Superior temporal gyrus (tissue), 1 donor: ENCODE data around the gene PACS2.
A peak's percentile ranks its signal among the peaks of the same experiment; 100 is the strongest.

Experiments used
- DNase-seq: peaks from one replicate; pipeline ENCODE4 v3.0.0-alpha.2; 2016; ENCODE audit errors: extremely low spot score

PACS2 gene

DNA sequence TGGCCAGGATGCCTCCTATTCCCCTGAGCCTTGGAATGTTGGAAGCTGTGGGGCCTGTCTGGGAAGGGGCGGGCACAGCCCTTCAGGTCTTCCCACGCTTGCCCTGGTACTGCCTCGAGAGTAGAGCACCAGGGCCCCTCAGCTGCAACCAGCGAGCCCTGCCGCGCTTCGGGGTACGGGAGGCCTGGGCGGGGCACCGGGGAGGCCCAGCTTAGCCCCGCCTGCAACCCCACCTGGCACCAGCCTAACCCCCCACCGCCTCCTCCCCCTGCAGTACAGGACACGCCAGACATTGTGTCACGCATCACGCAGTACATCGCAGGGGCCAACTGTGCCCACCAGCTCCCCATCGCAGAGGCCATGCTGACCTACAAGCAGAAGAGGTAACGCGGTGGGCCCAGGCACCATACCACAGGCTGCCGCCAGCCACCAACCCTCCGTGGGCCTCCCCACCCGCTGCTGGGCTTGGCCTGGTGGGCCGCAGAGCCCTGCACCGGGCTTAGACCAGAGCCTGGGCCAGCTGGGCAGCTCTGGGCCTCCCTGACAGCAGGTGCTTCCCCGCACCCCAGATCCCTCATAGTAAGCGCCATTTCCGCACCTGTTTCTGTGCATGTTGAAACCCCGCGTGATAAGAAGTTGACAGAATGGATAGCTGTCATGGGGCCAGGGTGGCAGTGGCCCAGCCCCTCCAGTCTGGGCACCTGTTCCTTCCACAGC is 70.2 kb downstream of the PACS2 start:
- DNase-seq: no peak

DNA sequence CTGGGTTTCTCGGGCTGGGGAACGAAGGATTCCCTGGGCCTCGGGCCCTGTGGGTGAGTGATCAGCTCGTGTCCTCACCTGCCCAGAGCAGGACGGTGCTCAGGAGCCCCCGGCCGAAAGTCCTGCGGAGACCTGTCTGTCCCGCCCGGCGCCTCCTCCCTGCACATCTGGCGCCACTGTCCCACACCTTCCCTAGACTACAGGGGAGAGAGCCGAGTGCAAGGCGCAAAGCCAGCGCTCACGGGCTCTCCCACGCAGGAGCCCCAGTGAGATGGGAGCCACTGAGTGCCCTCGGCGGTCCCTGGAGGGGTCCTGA is 70.7 kb downstream of the PACS2 start:
- no peak for DNase-seq

DNA sequence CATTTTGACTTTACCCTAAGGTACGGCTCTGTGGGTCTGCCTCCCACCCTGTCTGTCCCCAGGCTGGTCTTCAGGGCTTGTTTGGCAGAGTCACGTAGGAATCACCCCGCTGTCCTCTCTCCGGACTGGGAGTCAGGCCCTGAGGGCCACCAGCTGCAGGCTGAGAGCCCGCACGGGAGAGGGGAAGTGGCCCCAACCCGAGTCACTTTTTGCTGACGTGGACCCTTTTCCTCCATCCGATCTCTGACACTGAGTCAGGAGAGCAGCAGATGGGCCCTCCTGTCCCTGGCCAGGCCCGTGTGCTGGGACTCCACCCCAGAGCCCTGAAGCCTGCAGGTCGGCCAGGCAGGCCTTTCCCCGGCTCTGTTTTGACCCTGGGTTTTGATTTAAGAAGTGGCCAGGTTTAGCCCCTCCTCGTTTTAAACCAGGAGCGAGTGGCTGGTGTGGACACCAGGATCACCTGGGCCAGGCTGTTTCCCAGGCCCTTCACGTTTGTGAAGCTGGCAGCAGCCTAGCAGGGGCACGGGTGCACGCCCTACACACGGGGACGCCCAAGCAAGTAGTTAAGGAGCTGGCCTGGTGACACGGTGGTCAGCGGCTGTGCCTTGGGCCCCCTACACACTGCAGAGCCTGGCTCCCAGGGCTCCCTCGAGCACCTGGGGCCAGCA is 71.3 kb downstream of the PACS2 start:
- no peak for DNase-seq

DNA sequence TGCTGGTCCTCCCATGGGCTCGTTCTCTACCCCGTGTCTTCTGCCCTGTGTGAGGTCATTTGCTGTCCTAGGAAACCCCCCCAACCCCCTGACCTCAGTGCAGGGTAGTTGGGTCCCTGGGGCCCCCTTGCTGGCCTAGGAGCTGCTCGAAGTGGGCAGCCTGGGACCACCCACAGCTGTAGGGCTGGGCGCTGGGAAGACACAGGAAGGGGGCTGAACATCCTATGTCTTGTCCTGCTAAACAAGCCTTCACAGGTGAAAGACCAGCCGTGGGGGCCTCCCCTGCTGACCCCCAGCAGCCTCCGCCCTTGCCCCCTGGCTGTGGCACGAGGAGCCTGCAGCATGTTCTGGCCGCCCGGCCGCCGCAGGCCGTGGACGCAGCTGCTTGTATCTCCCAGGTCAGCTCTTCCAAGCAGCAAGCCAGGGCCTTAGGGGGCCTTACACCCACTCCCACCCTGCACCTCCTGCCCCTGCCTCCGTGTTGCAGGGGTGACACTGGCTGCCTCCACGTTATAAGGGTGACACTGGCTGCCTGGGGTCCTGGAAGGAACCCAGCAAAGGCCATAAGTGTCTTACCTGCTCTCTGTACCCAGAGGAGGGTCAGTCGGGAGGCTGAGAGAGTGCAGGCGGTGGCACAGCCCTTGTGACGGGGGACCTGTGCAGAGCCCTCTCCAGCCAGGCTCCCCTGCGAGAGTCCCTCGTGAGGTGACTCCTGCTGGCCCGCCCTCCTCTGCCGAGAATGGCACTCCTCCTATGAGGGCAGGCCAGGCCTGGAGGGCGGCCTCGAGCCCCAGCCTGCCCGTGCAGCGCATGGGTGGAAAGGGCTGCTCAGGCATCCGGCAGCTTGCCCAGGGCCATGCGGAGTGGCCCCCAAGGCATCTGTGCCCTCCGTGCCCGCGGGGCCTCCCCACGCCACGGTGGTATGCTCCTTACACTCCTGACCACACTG is 72.3 kb downstream of the PACS2 start:
- no peak for DNase-seq

DNA sequence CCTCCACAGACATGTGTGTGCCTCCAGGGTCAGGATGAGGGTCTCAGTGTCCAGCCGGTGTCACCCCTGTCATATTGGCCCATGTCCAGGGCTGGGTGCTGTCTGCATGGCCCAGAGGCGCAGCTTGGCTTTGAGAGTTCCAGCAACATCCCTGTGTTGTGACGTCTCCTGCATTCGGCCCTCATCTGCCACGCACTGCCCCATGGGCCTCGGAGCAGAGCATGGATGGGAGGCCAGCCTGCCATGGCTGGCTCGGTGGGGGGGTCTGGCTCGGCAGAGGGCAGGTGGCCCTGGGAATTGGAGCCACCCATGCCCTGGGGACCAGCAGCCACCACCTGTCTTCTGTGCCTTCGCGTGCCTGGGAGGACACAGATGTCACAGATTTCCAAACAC is 73.0 kb downstream of the PACS2 start:
- no peak for DNase-seq

DNA sequence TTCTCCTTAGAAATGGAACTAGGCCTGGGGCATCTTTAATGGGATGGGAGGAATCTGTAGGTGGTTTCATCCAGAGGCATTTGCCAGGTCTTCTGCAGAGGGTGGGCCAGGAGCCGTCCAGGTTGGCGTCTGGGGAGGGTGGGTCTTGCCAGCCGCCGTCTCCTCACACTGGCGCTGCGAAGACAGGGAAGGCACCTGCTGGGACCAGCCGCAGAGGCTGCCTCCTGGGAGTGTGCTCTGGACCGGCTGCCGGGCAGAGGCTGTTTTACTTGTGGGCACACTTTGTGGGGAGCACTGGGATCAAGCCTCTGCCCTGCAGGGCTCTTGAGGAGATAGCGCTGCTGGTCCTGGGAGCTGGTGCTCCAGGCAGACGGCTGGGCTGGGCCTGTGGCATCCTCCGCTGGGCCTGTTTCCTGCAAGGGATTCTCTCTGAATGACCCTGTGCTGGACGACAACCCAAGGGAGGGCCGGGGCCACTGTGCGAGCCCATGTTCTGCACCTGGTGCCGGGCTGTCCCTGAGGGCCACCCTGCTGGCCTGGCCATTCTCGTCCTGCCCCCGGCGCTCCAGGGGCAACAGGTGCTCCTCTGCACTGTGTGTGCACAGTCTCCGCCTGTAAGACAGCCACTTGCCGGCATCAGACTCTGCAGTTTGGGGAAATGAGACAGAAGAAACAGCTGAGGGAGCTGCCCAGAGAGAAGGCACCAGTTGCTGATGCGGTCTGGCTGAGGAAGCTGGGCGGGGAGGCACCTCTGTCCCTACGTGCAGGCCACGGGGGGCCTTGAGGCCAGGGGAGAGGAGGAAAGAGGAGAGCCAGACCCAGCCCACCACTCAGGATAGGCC is 73.8 kb downstream of the PACS2 start:
- no peak for DNase-seq

DNA sequence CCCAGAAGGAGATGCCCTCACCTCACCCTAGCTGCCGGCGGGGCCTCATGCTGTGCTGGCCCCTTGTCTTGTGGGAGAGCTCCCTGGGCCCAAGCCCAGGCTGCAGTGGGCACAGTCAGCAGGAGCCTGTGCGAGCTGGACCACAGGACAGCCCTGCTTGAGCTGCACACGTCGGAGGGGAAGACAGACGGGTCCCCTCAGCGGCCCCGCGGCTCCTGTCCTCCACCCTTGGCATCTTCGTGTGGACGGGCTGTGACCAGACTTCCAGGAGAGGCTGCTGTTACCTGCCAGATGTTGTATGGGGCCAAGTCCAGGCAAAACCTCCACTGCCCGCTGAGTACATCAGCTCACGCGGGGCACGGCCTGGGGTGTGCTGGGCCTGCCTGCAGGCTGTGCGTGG is 74.4 kb downstream of the PACS2 start:
- no peak for DNase-seq

DNA sequence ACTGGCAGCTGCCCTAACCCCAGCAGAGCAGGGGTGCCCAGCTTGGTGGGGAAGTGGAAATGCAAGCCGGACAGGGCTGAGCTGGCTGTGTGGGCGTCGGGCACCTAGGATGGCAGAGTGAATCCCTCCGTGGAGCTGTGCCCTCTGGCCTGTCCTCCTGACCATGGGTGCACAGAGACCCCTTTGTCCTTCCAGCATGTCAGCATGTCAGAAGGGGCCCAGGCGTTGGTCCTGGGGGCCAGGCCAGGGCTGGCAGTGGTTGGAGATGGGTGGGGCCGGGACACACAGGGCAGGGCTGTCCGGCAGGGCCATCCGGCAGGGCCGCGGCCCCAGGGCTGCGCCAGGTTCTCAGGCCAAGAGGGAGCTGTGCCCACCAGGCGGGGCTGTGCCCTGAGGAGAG is 75.0 kb downstream of the PACS2 start:
- no peak for DNase-seq

DNA sequence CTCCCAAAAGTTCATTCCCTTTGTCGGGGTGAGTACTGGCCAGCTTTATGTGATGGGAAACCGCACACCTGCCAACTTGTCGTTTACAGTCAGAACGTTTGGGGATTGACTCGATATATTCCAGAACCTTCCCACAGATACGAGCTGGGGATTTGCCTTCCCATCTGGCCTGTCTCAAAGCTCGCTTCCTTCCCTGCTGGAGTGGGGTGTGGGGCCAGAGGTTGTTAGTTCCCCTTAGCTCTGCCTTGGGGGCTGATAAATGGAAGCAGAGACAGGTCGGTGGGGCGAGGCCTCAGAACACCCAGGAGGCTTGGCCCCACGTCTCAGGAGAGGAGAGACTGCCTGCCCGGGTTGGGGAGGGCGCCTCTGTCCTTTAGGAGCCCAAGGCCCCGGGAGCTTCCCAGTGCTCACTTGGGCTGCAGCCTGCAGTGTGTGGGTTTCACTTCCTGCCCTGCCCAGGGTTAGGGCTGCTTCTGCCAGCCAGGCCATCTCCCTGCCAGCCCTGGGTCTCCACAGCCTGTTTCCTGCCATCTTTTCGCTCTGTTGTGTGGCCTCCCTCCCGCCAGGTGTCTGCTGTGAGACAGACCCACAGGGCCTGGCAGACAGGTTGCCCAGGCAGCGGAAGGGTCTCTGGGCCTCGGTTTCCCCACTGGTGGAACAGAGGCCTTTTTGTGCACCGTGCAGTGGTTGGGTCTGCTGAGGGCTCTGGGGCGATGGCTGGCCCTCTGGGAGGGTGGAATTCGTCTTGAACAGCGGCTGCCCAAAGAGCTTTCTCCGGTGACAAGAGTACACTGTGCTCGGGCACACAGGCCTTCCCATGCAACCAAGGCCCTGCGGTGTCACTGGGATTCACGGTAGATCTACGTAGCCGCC is 75.7 kb downstream of the PACS2 start:
- no peak for DNase-seq

DNA sequence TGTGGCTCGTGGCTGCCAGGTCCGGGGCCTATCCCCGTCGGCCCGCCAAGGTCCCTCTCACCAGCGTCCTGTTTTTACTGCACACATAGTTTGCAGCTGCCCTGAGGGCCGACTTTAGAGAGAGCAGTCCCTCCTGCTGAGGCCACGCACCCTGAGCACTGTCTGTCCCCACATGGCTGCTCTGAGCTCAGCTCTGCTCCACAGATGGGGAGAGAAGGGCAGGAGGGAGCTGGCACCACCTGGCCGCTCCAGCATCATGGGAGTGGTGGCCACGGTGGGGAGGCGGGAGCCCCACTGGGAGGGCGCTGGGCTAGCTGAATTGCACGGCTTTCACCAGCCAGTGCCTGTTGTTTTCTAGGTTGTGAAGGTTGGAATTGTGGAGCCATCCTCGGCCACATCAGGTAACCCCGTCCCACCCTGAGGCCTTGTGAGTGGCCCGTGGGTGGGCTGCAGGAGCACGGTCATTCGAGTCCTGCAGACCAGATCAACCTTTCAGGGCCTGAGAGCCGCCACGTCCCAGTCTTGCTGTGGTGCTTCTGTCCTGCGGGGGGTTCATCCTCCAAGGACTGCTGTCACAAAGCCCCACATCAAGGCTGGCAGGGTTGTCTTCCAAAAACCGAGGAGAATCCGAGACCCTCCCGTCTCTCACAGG is 76.4 kb downstream of the PACS2 start:
- no peak for DNase-seq

DNA sequence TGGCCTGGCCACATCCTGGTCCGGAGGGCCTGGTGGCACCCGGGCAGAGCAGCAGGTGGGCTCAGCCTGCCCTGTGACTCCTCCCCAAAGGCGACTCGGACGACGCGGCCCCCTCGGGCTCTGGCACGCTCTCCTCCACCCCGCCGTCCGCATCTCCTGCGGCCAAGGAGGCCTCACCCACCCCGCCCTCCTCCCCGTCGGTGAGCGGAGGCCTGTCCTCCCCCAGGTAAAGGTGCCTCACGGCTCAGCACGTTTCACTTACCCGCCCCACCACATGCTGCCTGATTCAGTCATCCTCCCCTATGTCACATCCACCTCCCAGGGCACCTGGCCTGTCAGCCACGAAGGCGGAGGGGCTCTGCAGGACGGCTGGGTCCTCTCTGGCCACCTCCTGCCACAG is 77.0 kb downstream of the PACS2 start:
- no peak for DNase-seq

DNA sequence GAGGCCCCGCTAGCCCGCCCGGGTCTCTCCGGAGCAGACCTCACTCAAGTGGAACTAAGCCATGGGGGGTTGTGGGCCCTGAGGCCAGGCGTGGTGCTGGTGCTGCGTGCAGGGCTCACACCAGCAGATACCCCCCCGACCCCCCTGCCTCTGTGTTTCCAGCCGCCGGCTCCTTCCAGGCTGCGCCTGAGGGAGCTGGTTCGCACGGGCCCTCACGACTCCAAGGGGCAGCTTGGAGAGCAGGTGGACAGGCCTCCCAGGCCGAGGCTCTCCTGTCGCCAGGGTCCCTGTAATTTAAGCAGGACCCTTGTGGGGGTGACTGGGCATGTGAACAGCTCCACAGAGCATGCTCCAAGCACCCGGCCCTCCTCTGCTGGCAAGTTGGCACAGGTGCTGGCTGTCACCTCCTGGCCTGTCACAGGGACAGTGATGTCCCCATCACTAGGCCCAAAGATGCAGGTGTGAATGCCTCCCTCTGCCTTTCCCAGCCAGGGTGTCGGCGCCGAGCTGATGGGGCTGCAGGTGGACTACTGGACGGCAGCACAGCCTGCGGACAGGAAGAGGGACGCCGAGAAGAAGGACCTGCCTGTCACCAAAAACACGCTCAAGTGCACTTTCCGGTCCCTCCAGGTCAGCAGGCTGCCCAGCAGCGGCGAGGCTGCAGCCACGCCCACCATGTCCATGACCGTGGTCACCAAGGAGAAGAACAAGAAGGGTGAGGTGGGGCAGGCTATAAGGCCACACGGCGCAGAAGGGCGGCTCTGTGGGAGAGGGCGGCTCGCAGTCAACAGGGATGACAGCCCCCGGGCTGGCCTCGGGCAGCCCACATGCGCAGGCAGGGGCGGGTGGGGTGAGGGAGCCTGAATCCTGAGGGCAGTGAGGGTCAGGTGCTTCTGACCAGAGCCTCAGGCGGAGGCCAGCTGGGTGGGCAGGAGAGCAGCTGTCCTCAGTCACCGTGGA is 77.9 kb downstream of the PACS2 start:
- DNase-seq: no peak

DNA sequence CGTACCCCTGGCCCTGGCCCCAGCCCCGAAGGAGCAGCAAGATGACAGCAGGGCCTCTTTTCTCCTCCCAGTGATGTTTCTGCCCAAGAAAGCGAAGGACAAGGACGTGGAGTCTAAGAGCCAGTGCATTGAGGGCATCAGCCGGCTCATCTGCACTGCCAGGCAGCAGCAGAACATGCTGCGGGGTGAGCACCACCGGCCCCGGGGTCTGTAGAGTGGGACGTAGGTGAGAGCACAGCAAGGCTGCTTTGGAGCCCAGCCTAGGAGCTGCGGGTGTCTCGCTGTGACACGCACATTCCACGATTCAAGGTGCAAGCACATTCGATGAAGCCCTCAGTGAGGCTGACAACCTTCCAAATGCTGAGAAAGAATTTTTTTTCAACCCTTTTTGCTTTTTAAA is 78.6 kb downstream of the PACS2 start:
- DNase-seq: no peak

DNA sequence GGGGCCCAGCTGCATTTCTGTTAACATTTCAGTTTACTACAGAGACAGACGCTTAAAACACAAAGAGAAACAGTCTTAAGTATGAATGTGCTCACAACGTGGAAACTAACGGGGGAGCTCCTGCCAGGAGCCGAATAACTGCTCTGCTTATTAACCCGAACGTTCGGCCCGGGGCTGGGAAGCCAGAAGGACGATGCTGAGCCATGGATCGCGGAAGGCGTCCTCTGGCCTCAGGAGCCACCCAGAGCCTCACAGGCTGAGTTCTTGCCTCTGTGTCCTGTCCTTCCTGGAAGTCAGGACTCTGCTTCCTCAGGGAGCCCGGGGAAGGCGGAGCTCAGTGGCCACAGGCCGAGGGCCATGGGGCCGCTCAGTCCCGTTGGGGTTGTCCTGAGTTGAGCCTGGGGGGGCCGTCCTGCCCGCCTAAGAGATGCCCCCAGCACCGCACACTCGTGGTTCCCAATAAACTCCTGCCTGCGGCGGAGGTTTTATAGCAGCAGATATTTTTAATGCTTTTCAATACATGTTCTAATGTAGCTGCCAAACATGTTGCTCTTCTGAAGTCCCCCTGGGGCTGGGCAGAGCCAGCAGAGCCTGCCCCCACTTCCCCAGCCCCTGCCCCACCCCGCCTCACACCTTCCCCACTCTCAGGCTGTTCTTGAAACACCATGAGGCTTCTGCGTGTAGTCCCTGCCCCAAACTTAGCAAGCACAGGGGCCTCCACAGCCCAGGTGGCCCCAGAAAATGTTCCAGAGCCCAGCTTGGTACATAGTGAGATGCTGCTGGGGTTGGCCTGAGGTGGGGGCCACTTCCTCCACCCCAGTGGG is 80.4 kb downstream of the PACS2 start:
- no peak for DNase-seq

DNA sequence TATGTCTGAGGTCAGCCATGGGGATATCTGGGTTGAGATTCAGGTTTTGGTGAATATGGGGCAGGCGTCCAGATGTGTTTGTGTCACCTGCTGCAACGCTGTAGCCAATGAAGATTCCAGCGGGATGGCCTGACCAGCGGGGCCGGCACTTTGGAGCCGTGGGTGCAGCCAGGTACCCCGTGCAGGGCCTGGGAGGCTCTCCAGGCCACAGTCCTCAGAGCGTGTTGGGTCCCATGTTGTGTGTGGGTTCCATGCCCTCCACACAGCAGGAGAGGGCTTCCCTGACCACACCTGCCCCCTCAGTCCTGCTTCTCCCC is 80.9 kb downstream of the PACS2 start:
- DNase-seq: no peak

DNA sequence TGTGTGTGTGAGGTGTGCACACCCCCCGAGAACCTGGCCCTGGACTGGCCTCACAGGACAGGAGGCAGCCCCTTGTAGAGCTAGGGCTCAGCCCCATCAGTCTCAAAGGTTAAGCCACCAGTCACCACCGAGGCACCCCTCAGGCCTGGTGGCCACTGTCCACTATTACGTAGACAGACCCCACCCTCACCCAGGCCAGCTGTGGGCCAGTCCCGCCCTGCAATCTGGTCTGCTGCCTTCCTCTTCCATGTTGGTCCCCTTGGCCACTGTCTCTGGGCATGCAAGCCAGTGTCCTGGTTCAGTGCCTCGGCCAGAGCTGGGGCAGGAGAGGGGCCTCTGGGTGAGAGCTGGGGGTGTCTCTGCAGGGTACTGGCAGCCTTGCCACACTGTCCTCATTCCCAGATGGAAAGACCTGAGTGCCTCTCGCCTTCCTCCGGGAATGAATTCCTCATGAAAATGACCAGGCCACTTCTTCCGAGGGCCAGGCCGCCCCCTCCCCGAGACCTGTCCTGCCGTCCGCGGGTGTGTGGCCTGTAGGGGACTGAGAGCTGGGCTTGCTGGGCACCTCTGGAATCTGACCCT is 82.9 kb downstream of the PACS2 start:
- no peak for DNase-seq

DNA sequence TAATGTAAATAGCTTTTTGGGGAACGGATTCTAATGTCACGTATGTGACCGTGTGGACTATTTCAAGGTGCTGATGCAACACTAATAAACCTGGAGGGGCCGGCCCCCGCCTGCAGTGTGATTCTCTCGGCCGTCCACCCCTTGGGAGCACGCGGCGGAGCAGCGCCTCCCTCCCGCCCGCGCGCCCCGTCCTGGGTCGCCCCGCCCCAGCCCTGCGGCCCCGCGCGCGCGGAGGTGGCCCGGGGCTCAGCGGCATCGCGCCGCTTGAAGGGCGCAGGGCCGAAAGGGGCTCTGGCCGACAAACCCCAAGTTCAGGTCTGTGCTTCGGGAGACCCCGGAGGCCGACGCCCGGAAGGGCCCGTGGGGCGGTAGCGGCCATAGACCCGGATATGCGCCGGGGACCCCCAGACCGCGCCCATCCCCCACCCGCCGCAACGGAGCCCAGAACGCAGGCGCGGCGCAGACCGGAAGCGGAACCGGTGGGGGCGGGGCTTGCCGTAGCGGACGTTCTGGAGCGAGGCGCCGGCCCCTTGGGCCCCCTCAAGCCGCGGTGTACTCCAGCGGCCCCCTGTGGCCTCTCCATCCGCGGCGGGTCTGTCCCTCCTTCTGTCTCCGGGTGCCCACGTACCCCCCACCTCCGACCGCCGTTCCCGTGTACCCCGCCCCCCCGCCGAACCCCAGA is 83.6 kb downstream of the PACS2 start, which contains the start of gene TEX22:
TSS of gene TEX22 (plus strand) at position 495 of the 682 bp plus-strand sequence. CDS start 803 bp downstream, outside the sequence.
- peak; percentile 77 for DNase-seq
